HCT116 (cell line): ENCODE measurements around the gene CCDC88C. TPM values are rescaled to one million over a fixed set of nuclear protein-coding genes. Genes with fewer than 3 reads are reported as not detected.

Experiments used
- ATAC-seq: fragments of 200-7000 bp; cut with Tn5 transposase; 2 replicates; pipeline ENCODE4 v1.9.1; 2020; ENCODE audit warnings: mild to moderate bottlenecking, moderate library complexity
- BruUV-seq: library from RNA; stranded (reverse); fragments of 400-500 nt; replicated peaks from 2 replicates; lab custom pipeline; 2021; lab: Mats Ljungman, UMichigan
- CTCF ChIA-PET: fragments of 300-600 bp; sonication (Branson Sonifier 250); formaldehyde crosslinking; loops from one replicate; lab custom pipeline; 2021; ENCODE audit warnings: antibody characterized with exemption; lab: Charles Lee
- POLR2A ChIA-PET: fragments of 300-600, 350-600 bp; sonication (Branson Sonifier 250); formaldehyde crosslinking; loops from one replicate; lab custom pipeline; 2021; ENCODE audit warnings: antibody characterized with exemption; lab: Charles Lee
- RAD21 ChIA-PET, 2 experiments: fragments of 300-600 bp; sonication (Branson Sonifier 250); formaldehyde crosslinking; loops; one replicate each; lab custom pipeline; 2023; ENCODE audit warnings: low total read pairs in 2 of 2; ENCODE audit not compliant: uncharacterized antibody in 2 of 2, unreplicated experiment in 2 of 2, low non-redundant PET in 1 of 2; lab: Charles Lee
- DNase-seq: peaks from one replicate; pipeline ENCODE4 v3.0.0-alpha.2; 2010; ENCODE audit warnings: low read depth, low spot score
- H2AFZ ChIP-seq: fragments of 200-600 bp; shearing (Covaris generic), sonication (generic); 2 replicates; pipeline ENCODE4 v1.6.1; 2017; ENCODE audit warnings: low read depth, mixed run types, mixed read lengths, antibody characterized with exemption, low read length; ENCODE audit not compliant: poor library complexity, severe bottlenecking
- H3K27ac ChIP-seq: 2 replicates; pipeline ENCODE4 v1.5.1; 2012; ENCODE audit warnings: low read depth, low read length
- H3K27me3 ChIP-seq: fragments of 200-600 bp; sonication (generic); 2 replicates; pipeline ENCODE4 v1.6.1; 2016; ENCODE audit warnings: mixed run types, low read length, mixed read lengths; ENCODE audit not compliant: insufficient read depth
- H3K36me3 ChIP-seq, 2 experiments: fragments of 200-500 bp in 1 of 2; fragments of 200-600 bp in 1 of 2; sonication (Bioruptor generic) in 1 of 2; sonication (generic) in 1 of 2; 2 replicates each; pipeline versions ENCODE4 v1.5.1 to v1.6.1; 2014 to 2016; ENCODE audit warnings: low read length in 2 of 2, inconsistent platforms in 1 of 2, mixed read lengths in 1 of 2, mixed run types in 1 of 2; ENCODE audit not compliant: insufficient read depth in 2 of 2, control insufficient read depth in 1 of 2
- H3K4me1 ChIP-seq, 2 experiments: fragments of 200-600 bp in 1 of 2; sonication (generic) in 1 of 2; 2 replicates each; pipeline versions ENCODE4 v1.5.1 to v1.6.1; 2012 to 2017; ENCODE audit warnings: low read length in 2 of 2, inconsistent platforms in 1 of 2, mild to moderate bottlenecking in 1 of 2, mixed read lengths in 1 of 2, mixed run types in 1 of 2, moderate library complexity in 1 of 2; ENCODE audit not compliant: insufficient read depth in 2 of 2, control insufficient read depth in 1 of 2
- H3K4me2 ChIP-seq: fragments of 200-600 bp; sonication (generic); 2 replicates; pipeline ENCODE4 v1.6.1; 2017; ENCODE audit warnings: mixed run types, low read length, mixed read lengths
- H3K4me3 ChIP-seq, 2 experiments: fragments of 200-600 bp in 1 of 2; sonication (generic) in 1 of 2; replicated peaks in 1 of 2; 2 replicates each; pipeline ENCODE4 v1.5.1; 2011 to 2016; ENCODE audit warnings: low read length in 2 of 2, control low read depth in 1 of 2, low read depth in 1 of 2, mild to moderate bottlenecking in 1 of 2, mixed read lengths in 1 of 2, mixed run types in 1 of 2
- H3K79me2 ChIP-seq: fragments of 200-600 bp; sonication (generic); 2 replicates; pipeline ENCODE4 v1.6.1; 2017; ENCODE audit warnings: mild to moderate bottlenecking, mixed run types, low read length, moderate library complexity, mixed read lengths; ENCODE audit not compliant: insufficient read depth
- H3K9ac ChIP-seq: fragments of 200-600 bp; sonication (generic); 2 replicates; pipeline ENCODE4 v1.6.1; 2016; ENCODE audit warnings: low read length, mixed read lengths
- H3K9me2 ChIP-seq: fragments of 200-600 bp; sonication (generic), shearing (Covaris generic); 2 replicates; pipeline ENCODE4 v1.6.1; 2017; ENCODE audit warnings: mixed run types, mild to moderate bottlenecking, moderate library complexity; ENCODE audit not compliant: insufficient read depth
- H3K9me3 ChIP-seq, 2 experiments: fragments of 200-500 bp in 1 of 2; fragments of 200-600 bp in 1 of 2; sonication (Bioruptor generic) in 1 of 2; sonication (generic) in 1 of 2; 2 replicates each; pipeline ENCODE4 v1.6.1; 2014 to 2017; ENCODE audit warnings: low read length in 2 of 2, mixed read lengths in 2 of 2, inconsistent platforms in 1 of 2, low read depth in 1 of 2, mild to moderate bottlenecking in 1 of 2, mixed run types in 1 of 2, moderate library complexity in 1 of 2; ENCODE audit not compliant: control insufficient read depth in 1 of 2, insufficient read depth in 1 of 2
- H4K20me1 ChIP-seq: fragments of 200-600 bp; sonication (generic), shearing (Covaris generic); 2 replicates; pipeline ENCODE4 v1.6.1; 2017; ENCODE audit warnings: mixed run types, mild to moderate bottlenecking, moderate library complexity; ENCODE audit not compliant: insufficient read depth
- ATF3 ChIP-seq: IDR thresholded peaks from 2 replicates; pipeline ENCODE4 v1.6.1; 2012
- CBX3 ChIP-seq: IDR thresholded peaks from 2 replicates; pipeline ENCODE4 v1.6.1; 2012; ENCODE audit warnings: low read depth
- EGR1 ChIP-seq: IDR thresholded peaks from 2 replicates; pipeline ENCODE4 v1.6.1; 2012; ENCODE audit warnings: low read depth
- ELF1 ChIP-seq: IDR thresholded peaks from 2 replicates; pipeline ENCODE4 v1.6.1; 2012; ENCODE audit warnings: low read depth, borderline replicate concordance
- EZH2 ChIP-seq: fragments of 200-600 bp; sonication (generic); IDR thresholded peaks from 2 replicates; pipeline ENCODE4 v1.6.1; 2017; ENCODE audit warnings: antibody characterized with exemption, mixed run types
- EZH2phosphoT487 ChIP-seq: fragments of 200-600 bp; IDR thresholded peaks from 2 replicates; pipeline ENCODE4 v1.6.1; 2018; ENCODE audit warnings: antibody characterized with exemption, borderline replicate concordance
- FOSL1 ChIP-seq: IDR thresholded peaks from 2 replicates; pipeline ENCODE4 v1.6.1; 2012; ENCODE audit warnings: low read depth
- POLR2AphosphoS5 ChIP-seq: IDR thresholded peaks from 2 replicates; pipeline ENCODE4 v1.6.1; 2011; ENCODE audit warnings: mild to moderate bottlenecking, low read depth, low read length, moderate library complexity
- RAD21 ChIP-seq: IDR thresholded peaks from 2 replicates; pipeline ENCODE4 v1.6.1; 2012; ENCODE audit warnings: low read depth, mild to moderate bottlenecking
- SIN3A ChIP-seq: IDR thresholded peaks from 2 replicates; pipeline ENCODE4 v1.6.1; 2012; ENCODE audit warnings: low read depth
- SP1 ChIP-seq: IDR thresholded peaks from 2 replicates; pipeline ENCODE4 v1.6.1; 2012; ENCODE audit warnings: low read depth
- SRF ChIP-seq: IDR thresholded peaks from 2 replicates; pipeline ENCODE4 v1.6.1; 2012; ENCODE audit warnings: low read depth
- YY1 ChIP-seq: IDR thresholded peaks from 2 replicates; pipeline ENCODE4 v1.6.1; 2011; ENCODE audit warnings: low read length, low read depth, moderate library complexity, mild to moderate bottlenecking; ENCODE audit not compliant: insufficient replicate concordance; ENCODE audit errors: extremely low read depth
- ZBTB33 ChIP-seq: IDR thresholded peaks from 2 replicates; pipeline ENCODE4 v1.6.1; 2011; ENCODE audit warnings: mild to moderate bottlenecking, low read length, moderate library complexity; ENCODE audit not compliant: insufficient replicate concordance; ENCODE audit errors: extremely low read depth
- intact Hi-C: fragments of 100-400 bp; cut with micrococcal nuclease; formaldehyde crosslinking; loops from 2 replicates; pipeline ENCODE4 v1.10.0; 2022
- total RNA-seq: library from RNA; stranded (reverse); gene quantifications from one replicate; pipeline ENCODE4 v1.2.1, GENCODE V29; 2021; ENCODE audit not compliant: unreplicated experiment
- TF ChIP-seq, protein P1 (sequence below), 3 experiments: fragments of 200-600 bp in 1 of 3; sonication (generic) in 1 of 3; IDR thresholded peaks in 2 of 3; conservative IDR thresholded peaks in 1 of 3; 2 replicates each; pipeline ENCODE4 v1.5.1; 2012 to 2017; ENCODE audit warnings: low read depth in 2 of 3, low read length in 2 of 3, antibody characterized with exemption in 1 of 3, borderline replicate concordance in 1 of 3, control low read depth in 1 of 3, mild to moderate bottlenecking in 1 of 3, mixed read lengths in 1 of 3, mixed run types in 1 of 3, moderate library complexity in 1 of 3; ENCODE audit not compliant: insufficient read depth in 1 of 3

CCDC88C gene
- total RNA-seq, 1 experiment from 2014 or later: 20.8 TPM

DNA sequence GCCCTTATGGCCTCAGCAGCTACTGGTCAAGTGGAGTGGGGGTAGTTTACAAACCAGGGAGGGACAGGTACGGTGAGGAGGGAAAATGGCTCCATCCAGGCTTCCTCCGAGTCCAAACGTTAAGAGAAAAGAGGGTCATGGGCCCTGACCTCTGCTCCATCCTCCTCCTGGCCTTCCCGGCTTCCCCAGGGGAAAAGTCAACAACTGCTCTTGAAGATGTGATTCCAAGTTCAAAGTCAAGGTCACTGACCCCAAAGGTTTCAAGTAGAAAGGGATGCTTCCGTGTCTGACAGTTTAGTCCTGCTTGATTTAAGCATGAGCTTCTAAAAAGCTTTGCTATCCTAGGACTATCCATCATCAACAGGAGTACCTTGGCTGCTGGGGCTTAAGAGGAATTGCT lies 28.5 kb downstream of the CCDC88C start (continued):
- TF ChIP-seq, protein P1, sequence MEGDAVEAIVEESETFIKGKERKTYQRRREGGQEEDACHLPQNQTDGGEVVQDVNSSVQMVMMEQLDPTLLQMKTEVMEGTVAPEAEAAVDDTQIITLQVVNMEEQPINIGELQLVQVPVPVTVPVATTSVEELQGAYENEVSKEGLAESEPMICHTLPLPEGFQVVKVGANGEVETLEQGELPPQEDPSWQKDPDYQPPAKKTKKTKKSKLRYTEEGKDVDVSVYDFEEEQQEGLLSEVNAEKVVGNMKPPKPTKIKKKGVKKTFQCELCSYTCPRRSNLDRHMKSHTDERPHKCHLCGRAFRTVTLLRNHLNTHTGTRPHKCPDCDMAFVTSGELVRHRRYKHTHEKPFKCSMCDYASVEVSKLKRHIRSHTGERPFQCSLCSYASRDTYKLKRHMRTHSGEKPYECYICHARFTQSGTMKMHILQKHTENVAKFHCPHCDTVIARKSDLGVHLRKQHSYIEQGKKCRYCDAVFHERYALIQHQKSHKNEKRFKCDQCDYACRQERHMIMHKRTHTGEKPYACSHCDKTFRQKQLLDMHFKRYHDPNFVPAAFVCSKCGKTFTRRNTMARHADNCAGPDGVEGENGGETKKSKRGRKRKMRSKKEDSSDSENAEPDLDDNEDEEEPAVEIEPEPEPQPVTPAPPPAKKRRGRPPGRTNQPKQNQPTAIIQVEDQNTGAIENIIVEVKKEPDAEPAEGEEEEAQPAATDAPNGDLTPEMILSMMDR (IDR thresholded peaks at IDR 0.05 in 2 of 3, conservative IDR thresholded peaks at IDR 0.05 in 1 of 3; ENCODE audit: borderline replicate concordance in 1 of 3, insufficient read depth in 1 of 3, low read depth in 2 of 3, low read length in 2 of 3): no peak
- TF ChIP-seq EGR1: no peak
- no peak for TF ChIP-seq SRF
- no peak for TF ChIP-seq SIN3A

DNA sequence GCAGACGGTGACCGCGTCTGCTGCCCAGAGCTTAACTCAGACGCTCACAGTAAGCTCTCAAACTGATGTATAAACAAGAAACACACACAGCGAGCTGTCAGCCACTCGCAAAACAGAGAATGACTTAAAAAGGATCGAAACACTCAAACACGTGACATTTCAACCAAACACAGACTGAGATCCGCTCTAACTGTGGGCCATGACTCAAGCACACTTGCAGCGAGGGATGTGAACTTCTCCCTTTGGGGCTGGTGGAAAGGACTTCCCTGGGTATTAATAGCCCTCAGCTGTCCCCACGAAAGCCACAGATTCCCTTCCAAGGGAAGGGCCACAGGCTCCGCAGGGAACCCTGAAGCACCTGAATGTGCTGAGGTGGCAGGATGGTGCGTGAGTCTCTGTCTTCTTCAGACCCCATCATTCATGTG lies 29.1 kb downstream of the CCDC88C start:
- no TSS peak for BruUV-seq
- Histone ChIP-seq H3K4me3 (no peak overlapping the region), H3K9me2 (no peaks in the 10 kb centered on the region), H3K9ac (no peak overlapping the region), H3K27ac (no peak overlapping the region), H3K4me2 (no peak overlapping the region), H4K20me1 (no peaks in the 10 kb centered on the region), H3K9me3 (no peaks in the 10 kb centered on the region), H3K79me2 (peaks cover 3% of the 10 kb centered on the region; the same call in 1 of the 2 replicates), H3K27me3 (no peaks in the 10 kb centered on the region), H3K4me1 (no peaks in the 10 kb centered on the region), H3K36me3 (no peaks in the 10 kb centered on the region), H2AFZ (no peak overlapping the region)
- intact Hi-C loops: no loop called here
- ChIA-PET CTCF (no interaction called here), RAD21 (no interaction called here), POLR2A (no interaction called here)
- no peak for TF ChIP-seq CBX3
- no peak for TF ChIP-seq EZH2
- TF ChIP-seq EZH2phosphoT487: no peak
- TF ChIP-seq YY1: no peak
- no peak for TF ChIP-seq ELF1
- no peak for TF ChIP-seq POLR2AphosphoS5
- TF ChIP-seq SP1: no peak
- TF ChIP-seq FOSL1: no peak
- TF ChIP-seq EGR1: no peak
- no peak for TF ChIP-seq ZBTB33
- no peak for TF ChIP-seq RAD21
- TF ChIP-seq SRF: no peak
- no peak for TF ChIP-seq ATF3
- ATAC-seq (no peak), DNase-seq (no peak)
